ENCODE measurements around the gene LRP5. TPM values are rescaled to one million over a fixed set of nuclear protein-coding genes. Genes with fewer than 3 reads are reported as not detected.
"Not testable (repeated sequence)": the region's sequence is repeated elsewhere in the genome, so short reads cannot be mapped to it uniquely, and the experiment has no call there.

Gene LRP5
- total RNA-seq, 1 experiment from 2014 or later: 17.2 TPM

DNA sequence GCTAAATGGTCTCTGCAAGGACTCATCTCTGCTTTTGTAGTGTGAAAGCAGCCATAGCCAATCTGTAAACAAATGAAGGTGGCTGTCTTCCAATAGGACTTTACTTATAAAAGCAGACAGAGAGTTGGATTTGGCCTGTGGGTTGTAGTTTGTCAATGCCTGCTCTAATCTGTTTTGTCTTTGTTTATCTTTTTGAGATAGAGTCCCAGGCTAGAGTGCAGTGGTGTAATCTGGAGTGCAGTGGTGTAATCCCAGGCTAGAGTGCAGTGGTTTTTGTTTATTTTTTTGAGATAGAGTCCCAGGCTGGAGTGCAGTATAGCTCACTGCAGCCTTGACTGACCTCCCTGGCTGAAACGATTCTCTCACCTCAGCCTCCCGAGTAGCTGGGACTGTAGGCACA is 156.7 kb downstream of the LRP5 start:
- DNase-seq (ENCODE audit: low read depth): no peak

GRCh38 chr11:68469642-68470041 is 157.3 kb downstream of the LRP5 start:
- DNase-seq (ENCODE audit: low read depth): no peak

DNA sequence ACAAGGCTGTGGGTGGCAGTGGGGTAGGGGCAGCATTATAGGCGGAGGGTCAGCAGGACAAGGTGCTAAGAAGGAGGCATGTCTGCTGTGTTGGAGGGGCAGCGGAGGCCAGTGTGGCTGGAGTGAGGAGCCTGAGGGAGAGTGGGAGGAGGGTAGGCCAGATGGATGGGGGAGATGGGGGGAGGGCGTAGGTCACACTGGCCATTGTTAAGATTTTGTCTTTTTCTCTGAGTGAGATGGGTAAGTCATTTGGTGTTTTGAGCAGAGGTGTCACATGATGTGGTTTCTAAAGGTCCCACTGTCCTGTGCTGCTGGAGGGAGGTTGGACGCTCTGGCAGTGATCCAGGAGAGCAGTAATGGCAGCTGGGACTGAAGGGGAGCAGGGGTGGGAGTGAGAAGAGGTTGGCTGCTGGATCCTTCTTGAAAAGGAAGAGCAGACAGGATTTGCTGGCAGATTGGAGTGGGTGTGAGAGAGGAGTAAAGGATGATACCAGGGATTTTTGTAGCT is 158.0 kb downstream of the LRP5 start:
- DNase-seq (ENCODE audit: low read depth): no peak

- peak; percentile 89 for DNase-seq (ENCODE audit: low read depth)
Measured at GRCh38 chr11:68471360-68472340, 159.3 kb downstream of the LRP5 start.

GRCh38 chr11:68472778-68473177 is 160.4 kb downstream of the LRP5 start:
- no peak for DNase-seq (ENCODE audit: low read depth)

DNA sequence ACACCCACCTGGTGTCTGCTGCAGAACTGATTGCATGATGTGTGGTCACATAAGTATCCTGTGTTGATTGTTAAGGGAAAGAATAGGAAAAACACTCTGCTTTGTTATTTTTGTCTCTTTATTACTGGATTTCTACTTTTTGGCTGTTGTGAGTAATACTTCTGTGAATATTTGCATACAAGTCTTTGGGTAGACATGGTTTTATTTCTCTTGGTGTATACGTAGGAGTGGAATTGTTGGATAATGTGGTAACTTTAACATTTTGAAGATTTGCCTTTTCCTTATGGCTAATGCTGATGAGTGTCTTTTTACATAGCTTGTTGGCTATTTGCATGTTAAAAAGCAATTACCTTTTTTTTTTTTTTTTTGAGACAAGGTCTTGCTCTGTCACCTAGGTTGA is 161.3 kb downstream of the LRP5 start:
- DNase-seq (ENCODE audit: low read depth): no peak

GRCh38 chr11:68475626-68476025 is 163.2 kb downstream of the LRP5 start:
- DNase-seq (ENCODE audit: low read depth): not testable (repeated sequence)

DNA sequence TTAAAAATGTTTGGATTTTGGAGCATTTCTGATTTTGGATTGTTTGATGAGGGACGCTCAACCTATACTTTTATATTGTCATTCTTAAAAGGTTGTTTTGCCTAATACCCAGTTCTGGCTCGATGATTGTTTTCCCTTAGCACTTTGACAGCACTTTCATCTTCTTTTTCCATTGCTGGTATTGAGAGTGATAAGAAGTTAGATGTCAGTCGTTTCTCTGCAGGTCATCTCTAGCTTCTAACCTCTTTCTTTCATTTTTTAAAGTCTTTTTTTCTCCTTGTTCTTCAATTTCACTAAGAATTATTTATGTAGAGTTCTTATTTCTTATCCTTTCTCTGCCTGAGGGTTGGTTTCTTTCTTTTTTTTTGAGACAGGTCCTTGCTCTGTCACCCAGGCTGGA is 167.0 kb downstream of the LRP5 start:
- no peak for DNase-seq (ENCODE audit: low read depth)

DNA sequence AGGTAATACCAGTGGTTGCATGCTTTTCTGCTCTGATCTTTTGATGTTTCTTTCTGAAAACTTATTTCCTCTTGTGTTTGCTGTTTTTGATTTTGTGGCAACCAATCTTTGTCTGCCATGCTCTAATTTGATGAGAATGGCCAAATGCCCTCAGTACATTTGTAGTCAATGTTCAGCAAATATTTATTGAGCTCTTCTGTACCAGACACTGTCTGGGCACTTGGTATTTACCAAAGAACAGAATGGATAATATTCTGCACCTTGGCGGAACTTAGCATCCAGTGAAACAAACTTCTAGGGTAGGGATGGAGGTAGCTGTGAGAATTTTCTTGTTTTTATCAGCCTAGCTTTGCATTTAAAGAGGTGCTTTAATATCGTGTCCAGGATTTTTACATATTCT is 167.8 kb downstream of the LRP5 start:
- no peak for DNase-seq (ENCODE audit: low read depth)

DNA sequence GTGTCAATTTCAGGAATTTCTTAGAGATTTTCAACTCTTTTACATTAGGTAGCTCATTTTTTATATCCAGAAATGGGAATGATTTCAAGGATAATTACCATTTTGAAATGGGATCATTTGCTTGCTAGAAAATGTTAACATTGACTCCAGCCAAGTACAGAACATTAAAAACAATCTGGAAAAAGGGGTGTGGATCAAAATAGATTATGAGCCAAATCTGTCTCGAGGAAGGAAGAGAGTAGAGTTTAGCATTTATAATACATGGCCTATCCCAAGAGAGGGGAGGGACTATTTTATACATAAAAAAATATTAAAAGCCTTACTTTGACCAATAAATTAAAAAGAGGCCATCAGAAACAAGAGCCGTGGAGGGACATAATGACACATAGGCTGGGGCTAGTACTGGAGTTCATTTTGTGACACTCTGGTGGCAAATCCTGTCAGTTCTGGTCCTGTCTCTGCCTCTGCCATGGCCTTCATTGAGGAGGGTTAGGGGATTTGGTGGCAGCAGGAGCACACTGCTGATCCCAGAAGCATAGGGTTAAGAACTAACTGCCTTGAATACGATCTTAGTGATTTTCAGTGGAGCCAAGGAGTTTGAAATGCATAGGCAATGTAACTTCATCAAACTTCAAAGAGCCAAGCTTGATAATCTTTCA is 168.6 kb downstream of the LRP5 start:
- no peak for DNase-seq (ENCODE audit: low read depth)

DNA sequence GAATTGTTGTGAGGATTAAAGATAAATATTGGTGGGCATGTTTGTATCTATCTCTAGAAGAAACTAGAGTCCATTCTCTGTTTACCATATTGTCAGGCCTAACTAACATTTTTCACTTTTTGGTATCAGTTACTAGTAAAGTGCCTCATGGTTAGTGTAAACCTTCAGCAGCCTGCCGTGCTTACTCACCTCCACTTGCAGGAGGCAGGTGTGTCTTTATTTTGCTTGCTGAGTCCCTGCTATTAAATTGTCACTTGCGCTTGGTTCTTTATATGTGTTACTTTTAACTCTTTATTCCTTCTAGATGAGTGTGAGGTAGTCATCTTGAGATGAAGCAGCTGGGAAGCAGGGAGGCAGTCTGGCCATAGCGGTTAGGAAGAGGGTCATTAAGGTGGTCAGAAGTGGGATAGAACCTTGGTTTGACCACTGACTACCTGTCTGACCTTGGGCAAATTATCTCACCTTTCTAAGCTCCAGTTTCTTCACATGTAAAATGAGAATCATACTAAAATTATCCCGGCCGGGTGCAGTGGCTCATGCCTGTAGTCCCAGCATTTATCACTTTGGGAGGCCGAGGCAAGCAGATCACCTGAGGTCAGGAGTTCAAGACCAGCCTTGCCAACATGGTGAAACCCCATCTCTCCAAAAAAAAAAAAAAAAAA is 169.3 kb downstream of the LRP5 start:
- no peak for DNase-seq (ENCODE audit: low read depth)

DNA sequence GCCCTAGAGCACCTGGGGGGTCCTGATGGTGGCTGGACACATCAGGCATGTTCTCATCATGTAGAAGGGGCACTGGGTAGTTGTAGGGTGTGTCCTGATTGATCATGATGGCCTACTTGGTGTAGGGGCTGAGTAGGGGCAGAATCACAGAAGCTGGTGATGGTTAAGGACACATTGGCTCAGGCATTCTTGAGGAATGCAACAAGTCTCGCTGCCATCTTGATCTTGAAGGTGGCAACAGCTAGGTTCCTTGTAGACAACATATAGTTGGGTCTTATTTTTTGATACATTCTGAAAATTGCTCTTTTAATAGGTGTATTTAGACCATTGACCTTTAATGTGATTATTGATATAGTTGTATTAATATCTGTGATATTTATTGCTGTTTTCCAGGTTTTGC is 176.2 kb downstream of the LRP5 start:
- DNase-seq (ENCODE audit: low read depth): no peak

- DNase-seq (ENCODE audit: low read depth): no peak
Measured at GRCh38 chr11:68495220-68495729, 182.9 kb downstream of the LRP5 start.

DNA sequence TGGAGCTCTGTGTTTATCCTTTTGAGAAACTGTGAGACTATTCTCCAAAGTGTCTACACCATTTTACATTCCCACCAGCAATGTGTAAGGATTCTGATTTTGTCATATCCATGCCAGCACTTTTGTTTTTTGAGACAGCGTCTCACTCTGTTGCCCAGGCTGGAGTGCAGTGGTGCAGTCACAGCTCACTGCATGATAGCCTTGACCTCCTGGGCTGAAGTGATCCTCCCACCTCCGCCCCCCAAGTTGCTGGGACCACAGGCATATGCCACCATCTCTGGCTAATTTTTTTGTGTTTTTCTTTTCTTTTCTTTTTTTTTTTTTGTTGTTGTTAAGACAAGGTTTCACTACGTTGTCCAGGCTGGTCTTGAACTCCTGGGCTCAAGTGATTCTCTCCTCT is 183.5 kb downstream of the LRP5 start:
- DNase-seq (ENCODE audit: low read depth): no peak

DNA sequence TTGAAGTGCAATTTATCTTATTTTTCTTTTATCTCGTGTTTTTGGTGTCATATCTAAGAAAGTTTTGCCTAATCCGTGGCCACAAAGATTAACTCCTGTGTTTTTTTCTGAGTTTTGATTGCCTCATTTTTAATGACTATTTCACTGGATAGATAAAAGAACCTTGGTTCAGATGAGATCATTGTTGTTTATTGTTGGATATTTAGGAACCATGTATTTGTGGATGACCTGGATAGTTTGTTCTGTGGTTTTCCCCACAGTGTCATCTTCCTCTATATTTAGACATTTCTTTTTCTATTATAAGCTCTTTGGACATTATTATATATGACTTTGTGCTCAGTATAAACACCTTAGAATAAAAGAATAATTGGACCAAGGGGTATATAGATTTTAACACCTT is 185.4 kb downstream of the LRP5 start:
- DNase-seq (ENCODE audit: low read depth): no peak

GRCh38 chr11:68498321-68498720 is 185.9 kb downstream of the LRP5 start:
- no peak for DNase-seq (ENCODE audit: low read depth)

Other genes starting within 250 kb of the LRP5 start
- gene CHKA, start 191.2 kb upstream of the LRP5 start, total RNA-seq (2014; rRNA removed; shearing (Covaris generic)): 11.8 and 14.3 TPM in 2 replicates
- gene KMT5B, start 99.3 kb upstream of the LRP5 start, total RNA-seq (2014; rRNA removed; shearing (Covaris generic)): 19.5 and 21.0 TPM in 2 replicates
- gene C11orf24, start 40.6 kb upstream of the LRP5 start, total RNA-seq (2014; rRNA removed; shearing (Covaris generic)): 32.2 and 46.7 TPM in 2 replicates
- gene PPP6R3, start 148.2 kb downstream of the LRP5 start, total RNA-seq (2014; rRNA removed; shearing (Covaris generic)): 85.4 and 91.6 TPM in 2 replicates